Measurements from ENCODE around the gene OR1B1.
"Not testable (repeated sequence)": the region's sequence is repeated elsewhere in the genome, so short reads cannot be mapped to it uniquely, and the experiment has no call there.

The OR1B1 gene

DNA sequence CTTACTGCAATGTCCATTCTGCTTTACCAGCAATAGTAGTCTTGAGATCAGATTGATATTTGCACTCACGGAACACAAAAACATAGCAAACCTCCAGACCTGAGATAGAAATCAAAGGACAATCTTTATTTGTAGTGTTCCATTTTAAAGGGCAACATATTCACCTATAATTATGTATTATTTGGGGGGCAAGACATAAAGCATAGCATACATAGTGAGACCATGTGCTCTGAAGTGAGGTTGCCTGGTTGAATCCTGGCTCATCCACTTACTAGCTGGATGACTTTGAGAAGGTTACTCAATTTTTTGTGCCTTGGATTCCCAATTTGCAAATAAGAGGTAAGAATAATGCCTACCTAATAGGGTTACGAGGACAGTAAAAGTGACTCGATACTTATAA is at the start of gene OR1B1:
Gene OR1B1 (minus strand): TSS at position 101 of the 400 bp plus-strand sequence.
- DNase-seq: no peak

GRCh38 chr9:122695696-122696095 is 38.3 kb upstream of the OR1B1 start:
- DNase-seq: no peak

- DNase-seq: no peak
Measured at GRCh38 chr9:122684851-122685250, 27.4 kb upstream of the OR1B1 start.

GRCh38 chr9:122672481-122672880 is 15.1 kb upstream of the OR1B1 start:
- no peak for DNase-seq

- DNase-seq: no peak
Measured at GRCh38 chr9:122661416-122661815, 4.0 kb upstream of the OR1B1 start, which contains the start of gene OR1L1. TSS of gene OR1L1 (plus strand) at chr9:122661716. CDS start at chr9:122661716, 0 bp downstream.

DNA sequence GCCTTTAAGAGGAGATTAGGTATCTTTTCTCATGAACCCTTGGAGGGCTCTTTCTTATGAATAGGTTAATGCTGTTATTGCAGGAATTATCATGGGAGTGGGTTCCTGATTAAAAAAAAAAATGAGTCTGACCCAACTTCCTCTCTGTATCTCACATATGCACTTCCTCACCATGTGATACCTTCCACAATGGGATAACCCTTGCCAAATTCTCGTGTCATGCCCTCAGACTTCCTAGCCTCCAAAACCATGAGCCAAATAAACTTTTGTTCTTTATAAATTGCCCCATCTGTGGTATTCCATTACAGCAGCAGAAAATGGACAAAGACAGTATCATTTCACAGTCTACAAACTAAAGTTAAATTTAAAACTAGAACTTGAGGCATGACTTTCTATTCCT is 1.0 kb downstream of the OR1B1 start:
- no peak for DNase-seq

- no peak for DNase-seq
Measured at GRCh38 chr9:122642226-122642625, 15.2 kb downstream of the OR1B1 start.

- no peak for DNase-seq
Measured at GRCh38 chr9:122619996-122620395, 37.4 kb downstream of the OR1B1 start.

DNA sequence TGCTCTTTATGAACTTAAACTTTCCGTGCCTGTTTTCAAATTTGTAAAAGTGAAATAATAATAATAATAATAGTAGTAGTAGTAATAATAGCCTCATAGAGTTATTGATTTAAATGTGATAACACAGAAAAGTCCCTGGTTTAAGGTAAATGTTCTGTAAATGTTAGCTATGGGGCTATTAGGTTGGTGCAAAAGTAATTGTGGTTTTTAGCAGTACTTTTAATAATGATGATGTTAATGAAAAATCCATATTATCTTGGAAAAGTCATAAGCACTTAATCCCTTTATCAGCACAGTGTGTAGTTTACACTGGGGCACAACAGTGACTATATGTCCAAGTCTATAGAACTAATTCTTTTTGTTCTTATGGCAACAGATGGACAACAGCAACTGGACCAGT is 43.1 kb downstream of the OR1B1 start, which contains the start of gene OR1Q1:
Gene OR1Q1 (plus strand): TSS at position 377 of the 400 bp plus-strand sequence. CDS start 0 bp downstream, at position 377.
- DNase-seq: no peak

DNA sequence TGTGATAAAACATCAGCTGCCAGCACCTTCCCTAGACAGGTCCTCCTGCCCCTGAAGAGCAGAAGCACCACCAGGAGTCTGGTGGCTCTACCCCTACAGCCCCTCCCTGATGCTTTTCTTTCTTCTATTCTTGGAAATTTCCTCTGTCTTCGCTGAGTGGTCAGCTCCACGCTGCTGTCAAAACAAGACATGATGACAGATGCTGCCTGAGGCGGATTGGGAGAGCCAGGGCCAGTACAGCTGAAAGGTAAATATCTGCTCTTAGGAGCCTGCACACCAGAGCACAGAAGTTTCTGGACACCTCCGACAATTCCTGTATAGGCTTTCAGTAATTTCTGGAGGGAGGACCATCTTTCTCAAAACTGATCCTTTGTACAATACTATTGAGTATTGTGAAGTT is 47.6 kb downstream of the OR1B1 start:
- DNase-seq: no peak

DNA sequence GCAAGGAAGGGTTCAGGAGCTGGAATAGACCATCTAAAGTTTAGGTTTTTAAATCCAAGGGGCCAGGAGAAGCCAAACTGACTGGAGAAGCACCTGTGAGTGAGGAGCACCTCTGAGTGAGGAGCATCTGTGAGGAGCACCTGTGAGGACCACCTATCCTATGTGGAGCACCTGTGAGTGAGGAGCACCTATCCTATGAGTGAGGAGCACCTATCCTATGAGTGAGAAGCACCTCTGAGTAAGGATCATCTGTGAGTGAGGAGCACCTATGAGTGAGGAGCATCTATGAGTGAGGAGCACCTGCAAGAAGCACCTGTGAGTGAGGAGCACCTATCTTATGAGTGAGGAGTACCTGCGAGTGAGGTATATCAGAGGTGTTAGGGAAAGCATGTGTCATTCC is 50.8 kb downstream of the OR1B1 start:
- no peak for DNase-seq

DNA sequence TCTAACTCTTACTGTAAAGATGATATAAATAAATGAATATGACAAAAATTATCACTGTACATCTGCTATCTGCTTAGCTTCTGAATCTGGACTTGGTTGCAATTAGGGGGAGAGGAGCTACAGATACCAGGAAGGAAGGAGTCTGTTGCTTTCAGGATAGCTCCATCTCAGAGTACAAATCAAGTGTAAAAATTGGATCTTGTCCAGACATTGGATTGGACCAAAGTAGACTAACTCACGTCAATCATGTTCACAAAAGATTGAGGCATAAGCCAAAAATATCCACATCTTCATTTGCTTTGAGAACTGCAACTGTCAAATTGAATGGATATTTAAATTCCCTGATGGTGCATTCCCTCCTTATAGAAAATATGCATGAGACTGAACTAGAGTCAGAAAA is 51.7 kb downstream of the OR1B1 start:
- no peak for DNase-seq

DNA sequence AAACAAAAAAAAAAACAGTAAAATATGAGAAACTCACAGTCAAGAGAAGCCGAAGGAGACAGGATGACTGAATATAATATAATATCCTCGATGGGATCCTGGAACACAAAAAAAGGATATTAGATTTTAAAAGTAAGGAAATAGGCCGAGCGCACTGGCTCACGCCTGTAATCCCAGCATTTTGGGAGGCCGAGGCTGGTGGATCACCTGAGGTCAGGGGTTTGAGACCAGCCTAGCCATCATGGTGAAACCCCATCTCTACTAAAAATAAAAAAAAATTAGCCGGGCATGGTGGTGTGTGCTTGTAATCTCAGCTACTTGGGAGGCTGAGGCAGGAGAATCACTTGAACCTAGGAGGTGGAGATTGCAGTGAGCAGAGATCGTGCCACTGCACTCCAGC is 74.1 kb downstream of the OR1B1 start, which contains the start of gene OR1L8:
Gene OR1L8 (minus strand): TSS at position 101 of the 400 bp plus-strand sequence. CDS start 14,907 bp downstream, outside the sequence.
- DNase-seq: not testable (repeated sequence)

GRCh38 chr9:122580360-122580759 is 77.1 kb downstream of the OR1B1 start:
- DNase-seq: no peak

- DNase-seq: no peak
Measured at GRCh38 chr9:122579874-122580273, 77.6 kb downstream of the OR1B1 start.
